ENCODE data around the gene RBM15.

The RBM15 gene

DNA sequence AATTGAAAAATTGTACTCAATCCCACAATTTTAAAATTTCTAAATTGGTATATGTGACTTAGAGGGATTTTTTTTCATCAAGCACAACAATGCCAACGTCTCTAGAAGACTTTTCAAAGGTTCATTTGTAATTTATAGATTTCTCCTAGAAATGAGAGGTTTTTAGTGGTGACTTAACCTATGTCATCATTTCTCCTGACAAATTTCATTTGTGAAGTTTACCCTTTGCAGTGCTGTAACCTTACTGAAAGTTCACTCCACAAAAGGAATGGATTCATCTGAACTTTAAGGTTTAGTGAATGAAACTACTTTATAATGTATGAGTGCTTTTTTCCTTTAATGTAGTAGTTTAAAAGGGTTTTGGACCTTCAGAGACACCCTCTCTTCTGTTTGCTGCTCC is 16.1 kb downstream of the RBM15 start:
- no peak for DNase-seq

DNA sequence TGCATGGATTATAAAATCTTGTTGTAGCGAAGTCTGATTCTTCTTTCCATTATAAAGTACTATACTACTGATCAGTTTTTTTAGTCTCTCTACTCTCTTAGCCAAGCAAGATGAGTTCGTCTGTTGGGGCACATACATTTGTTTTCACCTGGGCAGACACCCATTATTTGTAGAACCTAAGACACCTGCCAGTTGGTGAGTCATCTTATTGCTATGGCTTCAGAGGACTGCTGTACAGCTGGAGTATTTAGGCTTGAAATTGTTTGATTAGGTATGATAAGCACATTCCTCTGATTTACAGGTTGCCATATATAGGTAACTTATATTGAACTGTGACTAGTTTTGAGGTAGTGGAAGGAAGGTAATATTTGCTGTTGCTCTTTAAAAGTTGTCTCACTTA is 17.2 kb downstream of the RBM15 start:
- no peak for DNase-seq

GRCh38 chr1:110360431-110360830 is 21.3 kb downstream of the RBM15 start:
- DNase-seq = no peak

DNA sequence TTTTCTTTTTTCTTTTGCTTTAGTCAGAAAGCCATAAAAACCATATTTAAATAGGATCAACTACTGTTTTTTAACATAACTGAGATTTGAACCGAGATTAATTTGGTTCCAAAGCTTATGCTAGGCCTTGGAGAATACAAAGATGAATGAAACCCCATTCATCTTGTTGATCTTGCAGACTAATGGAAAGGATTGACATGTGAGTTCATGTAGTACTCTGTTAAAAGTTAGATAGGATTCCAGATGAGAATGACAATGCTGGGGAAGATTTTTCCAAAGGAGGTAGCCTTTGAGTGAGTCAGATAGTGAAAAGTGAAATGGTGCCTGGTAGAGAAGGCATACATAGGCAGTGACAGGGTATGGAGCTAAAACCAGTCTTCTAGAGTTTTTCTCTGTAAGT is 22.7 kb downstream of the RBM15 start:
- no peak for DNase-seq

DNA sequence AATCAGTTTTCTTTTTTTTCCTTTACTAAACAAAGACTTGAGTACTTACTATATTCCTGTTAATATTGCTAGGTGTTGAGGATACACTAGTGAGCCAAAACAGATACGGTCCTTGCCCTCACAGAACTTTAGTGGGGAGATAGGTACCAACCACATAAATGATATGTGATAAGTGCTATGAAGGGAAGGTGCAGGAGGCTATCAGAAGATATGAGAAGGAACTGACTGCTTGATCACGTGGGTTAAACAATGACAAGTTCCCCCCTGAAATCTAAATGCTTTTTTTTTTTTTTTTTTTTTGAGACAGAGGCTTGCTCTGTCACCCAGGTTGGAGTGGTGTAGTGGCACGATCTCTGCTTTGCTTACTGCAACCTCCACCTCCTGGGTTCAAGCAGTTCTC is 25.0 kb downstream of the RBM15 start:
- DNase-seq = no peak

DNA sequence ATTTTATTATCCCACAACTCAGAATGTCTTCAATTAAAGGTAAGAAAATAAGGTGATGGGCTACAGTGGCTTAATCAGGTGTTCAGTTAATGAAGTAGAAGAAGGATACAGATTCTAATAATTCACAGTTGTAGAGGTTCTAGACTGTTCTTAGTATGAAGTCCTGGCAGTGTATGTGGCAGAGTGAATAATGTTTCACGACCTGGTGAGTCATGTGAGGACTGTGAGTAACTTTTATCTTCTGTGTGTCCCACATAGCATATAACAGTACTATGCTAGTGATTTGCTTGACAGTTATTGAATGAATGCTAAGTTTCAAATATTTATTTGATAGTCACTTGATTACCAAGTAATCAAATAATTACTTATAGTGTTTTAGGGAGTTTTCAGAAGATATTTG is 31.6 kb downstream of the RBM15 start:
- DNase-seq = peak; percentile 56

DNA sequence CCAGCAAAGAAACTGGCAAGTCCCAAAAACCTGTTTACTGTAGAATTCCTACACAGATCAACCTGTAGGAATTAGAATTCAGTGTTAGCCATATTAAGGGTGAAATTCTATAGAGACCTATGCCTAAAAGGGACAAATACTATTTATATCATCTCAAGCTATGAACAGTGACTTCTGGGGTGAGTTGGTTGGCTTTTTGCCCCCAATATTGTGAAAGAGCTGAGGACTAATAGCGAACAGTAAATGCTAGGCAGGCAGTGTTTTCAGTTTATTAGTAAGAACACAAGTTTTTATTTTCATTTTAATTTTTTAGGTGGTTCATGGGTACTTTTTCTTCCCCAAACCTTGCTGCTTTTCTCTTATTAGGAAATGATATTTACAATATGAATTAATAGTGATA is 36.3 kb downstream of the RBM15 start:
- DNase-seq = no peak

- peak; percentile 49 for DNase-seq
These were observed 41.6 kb downstream of the RBM15 start for GRCh38 chr1:110380672-110381283.

- DNase-seq = no peak
These were observed 44.2 kb downstream of the RBM15 start for GRCh38 chr1:110383251-110383990.

DNA sequence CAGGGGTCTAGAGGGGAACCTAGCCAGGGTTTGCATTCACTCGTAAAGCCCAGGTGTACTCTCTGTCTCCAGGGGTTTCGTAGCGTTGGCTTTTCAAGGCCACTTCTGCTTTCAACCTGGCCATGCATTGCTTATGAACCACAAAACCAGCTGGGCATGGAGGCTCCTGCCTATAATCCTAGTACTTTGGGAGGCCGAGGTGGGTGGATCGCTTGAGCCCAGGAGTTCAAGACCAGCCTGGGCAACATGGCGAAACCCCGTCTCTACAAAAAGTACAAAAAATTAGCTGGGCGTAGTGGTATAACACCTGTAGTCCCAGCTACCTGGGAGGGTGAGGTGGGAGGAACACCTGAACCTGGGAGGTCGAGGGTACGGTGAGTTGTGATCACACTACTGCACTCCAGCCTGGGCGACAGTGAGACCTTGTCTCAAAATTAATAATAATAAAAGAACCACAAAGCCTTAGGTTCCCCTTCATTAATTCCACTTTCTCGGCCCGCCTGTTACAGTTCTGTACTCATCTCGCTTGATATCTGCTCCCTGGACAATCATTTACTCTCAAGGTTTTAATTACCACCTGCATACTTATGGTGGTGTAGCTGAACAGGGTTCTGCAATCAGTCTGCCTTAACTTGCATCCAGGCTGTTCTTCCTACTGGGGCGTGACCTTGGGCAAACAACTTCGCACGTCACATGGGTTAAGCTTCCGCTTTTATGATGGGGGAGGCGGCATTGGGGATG is 45.6 kb downstream of the RBM15 start:
- no peak for DNase-seq

- no peak for DNase-seq
These were observed 46.2 kb downstream of the RBM15 start for GRCh38 chr1:110385369-110385768.

GRCh38 chr1:110387048-110387754 is 48.0 kb downstream of the RBM15 start:
- no peak for DNase-seq

DNA sequence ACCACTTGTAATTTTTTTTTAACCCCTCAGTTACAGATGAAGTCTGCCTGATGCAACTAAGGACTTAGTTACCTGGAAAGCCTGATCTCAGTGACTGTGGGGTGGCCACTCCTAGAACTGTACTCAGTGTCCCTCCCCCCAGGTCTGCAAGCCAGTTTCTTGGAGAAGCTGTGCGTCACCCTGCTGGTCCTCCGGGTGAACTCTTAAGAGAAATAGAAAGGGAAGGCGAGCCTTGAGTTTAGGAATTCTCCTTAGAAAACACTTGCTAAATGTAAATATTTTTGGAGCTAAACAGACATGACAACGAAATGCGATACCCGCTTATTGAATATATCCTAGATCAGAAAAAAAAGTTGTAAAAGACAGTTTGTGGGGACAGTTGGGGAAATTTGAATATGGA is 50.9 kb downstream of the RBM15 start:
- peak; percentile 73 for DNase-seq

DNA sequence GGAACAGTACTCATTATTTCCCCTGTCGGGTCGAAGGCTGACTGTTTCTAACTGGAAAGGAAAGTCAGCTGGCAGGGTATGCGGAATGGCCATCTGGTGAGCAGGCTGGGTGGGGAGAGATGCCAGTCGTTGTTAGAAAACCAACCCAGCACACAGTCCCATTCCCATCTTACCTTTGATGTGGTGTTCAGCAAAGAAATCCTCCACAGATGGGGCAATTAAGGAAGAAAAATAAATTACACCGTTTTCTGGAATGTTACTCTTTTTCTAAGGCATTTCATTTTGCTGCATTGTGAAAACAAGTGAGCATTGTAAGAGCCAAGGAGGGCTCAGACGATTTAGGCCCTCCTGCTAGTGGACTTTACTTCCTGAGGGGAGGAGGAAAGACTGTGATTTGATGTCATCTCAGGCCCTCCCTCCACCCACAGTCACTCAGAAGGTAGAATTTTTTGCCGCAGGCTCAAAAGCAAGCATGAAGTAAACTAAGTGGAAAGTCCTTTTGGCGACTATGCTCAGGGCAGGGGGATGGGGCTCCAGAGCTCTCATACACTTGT is 51.6 kb downstream of the RBM15 start, which contains the start of gene SLC16A4:
TSS of gene SLC16A4 (minus strand) at position 335 of the 554 bp plus-strand sequence. CDS start 1,703 bp downstream, outside the sequence.
- DNase-seq = peak; percentile 62

DNA sequence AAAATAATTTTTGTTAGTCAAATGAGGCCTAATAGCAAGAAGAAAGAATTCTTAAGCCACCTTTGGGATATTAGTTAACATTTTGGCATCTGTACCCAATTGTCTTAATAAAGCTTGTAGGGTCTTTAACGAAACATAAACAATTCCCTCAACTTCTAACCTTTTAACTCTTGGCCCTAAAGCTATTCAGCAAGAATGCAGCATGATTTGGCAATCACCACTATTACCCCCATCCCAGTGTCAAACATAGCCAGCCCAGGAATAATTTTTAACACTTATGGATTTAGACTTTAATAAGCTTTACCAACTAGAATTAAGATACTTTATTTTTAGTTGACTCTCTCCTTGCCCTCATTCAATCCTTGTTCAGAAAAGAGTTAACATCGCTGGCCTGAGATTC is 54.1 kb downstream of the RBM15 start:
- no peak for DNase-seq

DNA sequence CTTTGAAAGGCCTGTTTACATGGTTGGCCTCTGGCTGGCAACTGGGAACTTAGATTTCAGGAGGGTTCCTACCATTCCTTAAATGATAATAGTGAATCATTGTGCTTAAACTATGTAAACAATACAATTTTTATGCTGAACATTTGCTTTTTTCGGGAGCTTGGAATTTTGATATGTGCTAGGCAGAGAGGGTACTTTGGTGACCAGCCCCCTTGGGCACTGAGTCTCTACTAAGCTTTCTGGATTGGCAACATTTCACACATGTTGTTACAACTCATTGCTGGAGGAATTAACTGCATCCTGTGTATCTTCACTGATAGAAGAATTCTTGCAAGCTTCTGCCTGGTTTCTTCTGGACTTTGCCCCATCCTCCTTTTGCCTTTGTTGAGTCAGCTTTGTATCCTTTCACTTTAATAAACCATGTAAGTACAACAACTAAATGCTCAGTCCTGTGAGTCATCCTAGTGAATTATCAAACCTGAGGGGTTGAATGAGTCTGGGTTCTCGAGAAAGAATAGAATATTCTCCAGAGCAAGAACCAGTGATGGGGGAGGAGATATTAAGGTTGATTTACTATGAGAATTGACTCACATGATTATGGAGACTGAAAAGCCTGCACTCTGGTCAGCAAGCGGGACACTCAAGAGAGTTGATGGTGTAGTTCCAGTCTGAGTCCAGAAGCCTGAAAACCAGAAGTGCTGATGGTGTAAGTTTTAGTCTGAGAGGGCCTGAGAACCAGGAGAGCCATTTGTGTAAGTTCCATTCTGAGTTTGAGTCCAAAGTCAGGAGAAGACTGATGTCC is 54.7 kb downstream of the RBM15 start:
- peak; percentile 76 for DNase-seq

DNA sequence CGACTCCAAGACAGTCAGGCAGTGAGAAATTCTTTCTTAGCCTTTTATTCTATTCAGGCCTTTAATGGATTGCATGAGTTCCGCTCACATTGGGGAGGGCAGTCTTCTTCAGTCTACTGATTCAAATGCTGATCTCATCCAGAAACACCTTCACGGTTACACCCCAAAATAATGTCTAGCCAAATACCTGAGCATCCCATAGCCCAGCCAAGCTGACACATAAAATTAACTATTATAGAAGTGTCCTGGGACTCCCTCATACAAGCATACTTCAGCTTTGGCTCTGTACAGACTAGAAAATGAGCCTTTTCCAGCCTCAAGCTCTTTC is 55.3 kb downstream of the RBM15 start:
- no peak for DNase-seq

Data from fibroblast of upper back skin (primary cell).